Measurements from ENCODE around the gene IGSF10. TPM values are rescaled to one million over a fixed set of nuclear protein-coding genes. Genes with fewer than 3 reads are reported as not detected.

Gene IGSF10
- total and polyA plus RNA-seq, 4 experiments from 2014 or later, result not detected

DNA sequence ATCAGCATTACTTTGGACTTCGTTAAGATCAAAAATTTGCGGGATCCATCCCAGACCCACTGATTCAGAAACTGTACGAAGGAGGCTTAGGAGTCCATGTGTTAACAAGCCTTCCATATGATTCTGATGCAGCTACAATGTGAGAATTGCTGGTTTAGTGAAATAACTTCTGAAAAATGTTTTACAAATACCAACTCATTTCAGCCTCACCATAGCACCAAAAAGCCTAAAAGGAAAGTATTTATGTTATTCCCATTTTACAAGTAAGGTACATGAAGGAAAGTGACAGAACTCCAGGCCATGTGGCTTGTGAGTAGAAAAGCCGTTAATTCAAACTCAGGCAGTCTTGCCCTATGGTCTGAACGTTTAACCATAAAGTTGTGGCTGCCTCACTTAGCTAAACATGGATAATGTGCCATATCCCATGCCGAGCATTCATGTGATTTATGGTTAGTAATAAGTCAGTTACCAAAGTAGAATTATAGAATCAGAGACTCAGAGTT lies 1.5 kb upstream of the IGSF10 start:
- H3K4me3 ChIP-seq (ENCODE audit: low read length in 2 of 2), result no peak overlapping the region
- ChIA-PET CTCF (ENCODE audit: partially characterized antibody) (interaction anchor here (1.0 to 1.2 kb wide), 2 partner anchors 11 to 1062 kb away, joined by 3 read pairs; no protein-coding TSS in a partner anchor), POLR2A (ENCODE audit: partially characterized antibody) (no interaction called here)
- peaks cover 0 to 6% (median 2%) of the 10 kb centered on the region in 4 donors for H3K4me1 Mint-ChIP-seq
- H3K36me3 ChIP-seq (ENCODE audit: insufficient read depth, low read length), result no peaks in the 10 kb centered on the region
- no peaks in the 10 kb centered on the region for H3K9me3 Mint-ChIP-seq
- H3K9me3 ChIP-seq (ENCODE audit: control insufficient read depth in 1 of 2, low read length in 2 of 2), result no peaks in the 10 kb centered on the region
- H3K27ac Mint-ChIP-seq, result no peak overlapping the region
- intact Hi-C loops (cut with micrococcal nuclease), result no loop called here
- no peaks in the 10 kb centered on the region for H3K27me3 ChIP-seq (ENCODE audit: insufficient read depth, low read length)
- no peak overlapping the region for H3K27ac ChIP-seq (ENCODE audit: low read depth, low read length)
- H3K4me3 Mint-ChIP-seq, result no peak overlapping the region
- no peaks in the 10 kb centered on the region for H3K36me3 Mint-ChIP-seq
- DNase-seq, result no peak
- peaks cover 17 to 19% of the 10 kb centered on the region in 2 donors for H3K27me3 Mint-ChIP-seq
- no peaks in the 10 kb centered on the region for H3K4me1 ChIP-seq (ENCODE audit: insufficient read depth, low read length)

DNA sequence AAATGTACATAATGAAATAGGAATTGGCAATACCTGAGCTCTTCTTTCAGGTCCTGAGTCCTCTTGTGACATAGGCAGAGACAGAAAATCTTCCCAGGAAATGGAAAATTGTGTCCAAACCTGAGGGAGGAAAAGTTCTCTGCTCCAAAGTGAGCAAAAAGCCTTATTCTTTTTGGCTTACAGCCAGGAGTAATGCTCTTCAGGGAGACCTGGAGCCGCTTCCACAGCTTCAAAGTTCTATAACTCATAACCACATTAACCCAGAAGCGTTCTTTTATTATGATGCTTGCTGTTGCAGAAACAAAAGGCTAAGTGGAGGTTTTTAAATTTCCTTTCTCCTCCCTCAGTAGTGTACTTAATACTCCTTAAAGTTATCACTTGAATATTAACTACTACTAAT lies 633 bp downstream of the IGSF10 start:
- Mint-ChIP-seq H3K4me1 (peaks cover 0 to 6% (median 2%) of the 10 kb centered on the region in 4 donors), H3K27ac (no peak overlapping the region), H3K27me3 (peaks cover 15 to 17% of the 10 kb centered on the region in 2 donors), H3K36me3 (no peaks in the 10 kb centered on the region), H3K9me3 (no peaks in the 10 kb centered on the region), H3K4me3 (peak overlapping the region in 4 of 8 donors; percentile 27 to 67 (median 54))
- no peak for DNase-seq
- H3K36me3 ChIP-seq (ENCODE audit: insufficient read depth, low read length), result no peaks in the 10 kb centered on the region
- CTCF ChIA-PET (ENCODE audit: partially characterized antibody), result interaction anchor here (0.7 to 1.2 kb wide), 3 partner anchors 8 to 13 kb away, joined by 3 to 5 read pairs (median 3); no protein-coding TSS in a partner anchor
- H3K4me1 ChIP-seq (ENCODE audit: insufficient read depth, low read length), result no peaks in the 10 kb centered on the region
- intact Hi-C loops (cut with micrococcal nuclease), result no loop called here
- H3K27ac ChIP-seq (ENCODE audit: low read depth, low read length), result no peak overlapping the region
- no peaks in the 10 kb centered on the region for H3K27me3 ChIP-seq (ENCODE audit: insufficient read depth, low read length)
- H3K4me3 ChIP-seq (ENCODE audit: low read length in 2 of 2), result no peak overlapping the region
- H3K9me3 ChIP-seq (ENCODE audit: control insufficient read depth in 1 of 2, low read length in 2 of 2), result no peaks in the 10 kb centered on the region
- POLR2A ChIA-PET (ENCODE audit: partially characterized antibody), result no interaction called here

DNA sequence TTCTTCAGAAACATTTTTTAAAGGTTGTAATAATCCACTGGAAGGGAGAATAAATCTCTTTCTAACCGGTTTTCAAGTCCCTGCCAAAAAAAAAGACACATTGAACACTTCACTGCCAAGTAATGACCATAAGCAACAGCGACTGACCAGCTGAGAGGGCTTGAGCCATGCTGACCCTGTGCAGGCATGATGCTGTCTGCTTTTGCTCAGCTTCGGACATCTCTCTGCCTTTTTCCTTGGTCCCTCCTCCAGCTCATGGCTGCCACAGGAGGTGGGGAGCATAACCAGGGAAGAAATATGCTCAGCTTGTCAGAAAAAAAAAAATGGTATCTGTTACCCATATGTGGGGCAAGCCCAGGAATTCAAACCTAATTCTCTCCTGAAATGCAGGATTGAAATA lies 1.5 kb downstream of the IGSF10 start:
- POLR2A ChIA-PET (ENCODE audit: partially characterized antibody), result no interaction called here
- H3K4me3 ChIP-seq (ENCODE audit: low read length in 2 of 2), result no peak overlapping the region
- CTCF ChIA-PET (ENCODE audit: partially characterized antibody), result no interaction called here
- H3K4me3 Mint-ChIP-seq, result no peak overlapping the region
- H3K27ac Mint-ChIP-seq, result no peak overlapping the region
- no peak overlapping the region for H3K27ac ChIP-seq (ENCODE audit: low read depth, low read length)
- no peaks in the 10 kb centered on the region for H3K4me1 ChIP-seq (ENCODE audit: insufficient read depth, low read length)
- H3K9me3 Mint-ChIP-seq, result no peaks in the 10 kb centered on the region
- H3K4me1 Mint-ChIP-seq, result peaks cover 0 to 6% (median 2%) of the 10 kb centered on the region in 4 donors
- H3K27me3 ChIP-seq (ENCODE audit: insufficient read depth, low read length), result no peaks in the 10 kb centered on the region
- H3K36me3 ChIP-seq (ENCODE audit: insufficient read depth, low read length), result no peaks in the 10 kb centered on the region
- H3K27me3 Mint-ChIP-seq, result peaks cover 13 to 17% of the 10 kb centered on the region in 2 donors
- no peaks in the 10 kb centered on the region for H3K9me3 ChIP-seq (ENCODE audit: control insufficient read depth in 1 of 2, low read length in 2 of 2)
- no peak for DNase-seq
- intact Hi-C loops (cut with micrococcal nuclease), result no loop called here
- H3K36me3 Mint-ChIP-seq, result no peaks in the 10 kb centered on the region

DNA sequence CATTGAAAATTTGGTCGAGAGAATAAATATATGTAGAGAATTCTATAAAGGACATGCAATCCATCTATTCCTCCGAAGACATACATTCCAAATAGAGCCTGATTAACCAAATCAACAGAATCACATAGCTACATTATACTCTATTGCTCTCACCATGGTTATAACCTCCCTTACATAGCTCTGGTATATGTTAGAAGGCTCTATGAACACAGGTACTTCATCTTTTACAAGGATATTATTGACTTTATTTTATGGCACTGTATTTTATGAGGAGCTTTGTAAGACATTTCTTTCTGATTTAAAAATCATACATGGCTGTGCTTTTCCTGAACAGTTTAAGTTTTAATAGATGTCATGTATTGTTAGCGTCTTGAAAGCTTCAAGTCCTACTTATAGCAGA lies 4.8 kb downstream of the IGSF10 start:
- no peak overlapping the region for H3K27ac Mint-ChIP-seq
- H3K36me3 Mint-ChIP-seq, result no peaks in the 10 kb centered on the region
- DNase-seq, result no peak
- H3K27me3 ChIP-seq (ENCODE audit: insufficient read depth, low read length), result no peaks in the 10 kb centered on the region
- H3K9me3 Mint-ChIP-seq, result no peaks in the 10 kb centered on the region
- H3K36me3 ChIP-seq (ENCODE audit: insufficient read depth, low read length), result no peaks in the 10 kb centered on the region
- H3K9me3 ChIP-seq (ENCODE audit: control insufficient read depth in 1 of 2, low read length in 2 of 2), result no peaks in the 10 kb centered on the region
- no peak overlapping the region for H3K4me3 ChIP-seq (ENCODE audit: low read length in 2 of 2)
- H3K4me1 Mint-ChIP-seq, result peaks cover 0 to 6% (median 3%) of the 10 kb centered on the region in 4 donors
- H3K4me3 Mint-ChIP-seq, result no peak overlapping the region
- peaks cover 7 to 8% of the 10 kb centered on the region in 2 donors for H3K27me3 Mint-ChIP-seq
- no peak overlapping the region for H3K27ac ChIP-seq (ENCODE audit: low read depth, low read length)
- ChIA-PET POLR2A (ENCODE audit: partially characterized antibody) (no interaction called here), CTCF (ENCODE audit: partially characterized antibody) (interaction anchor here (1.2 to 1.5 kb wide), 3 partner anchors 9 to 12 kb away, joined by 3 to 7 read pairs (median 6); no protein-coding TSS in a partner anchor)
- no peaks in the 10 kb centered on the region for H3K4me1 ChIP-seq (ENCODE audit: insufficient read depth, low read length)
- intact Hi-C loops (cut with micrococcal nuclease), result no loop called here

DNA sequence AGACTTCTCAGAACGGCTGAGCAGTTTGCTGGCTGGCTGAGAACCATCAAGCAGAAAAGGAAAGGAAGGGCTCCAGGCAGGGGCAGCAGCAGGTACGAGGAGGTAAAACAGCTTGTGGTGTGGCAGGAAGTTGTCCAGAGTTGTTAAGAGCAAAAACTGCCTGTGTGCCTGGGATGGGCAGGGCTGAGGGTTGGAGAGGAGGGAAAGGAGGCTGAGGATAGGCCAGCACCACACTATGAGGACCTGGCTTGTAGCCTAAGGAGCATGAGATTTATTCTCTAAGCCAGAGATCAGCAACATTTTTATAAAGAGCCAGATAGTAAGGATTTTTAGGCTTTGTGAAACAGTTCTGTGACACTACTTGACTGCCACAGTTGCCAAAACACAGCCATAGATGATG lies 8.0 kb downstream of the IGSF10 start:
- no peak overlapping the region for H3K27ac Mint-ChIP-seq

DNA sequence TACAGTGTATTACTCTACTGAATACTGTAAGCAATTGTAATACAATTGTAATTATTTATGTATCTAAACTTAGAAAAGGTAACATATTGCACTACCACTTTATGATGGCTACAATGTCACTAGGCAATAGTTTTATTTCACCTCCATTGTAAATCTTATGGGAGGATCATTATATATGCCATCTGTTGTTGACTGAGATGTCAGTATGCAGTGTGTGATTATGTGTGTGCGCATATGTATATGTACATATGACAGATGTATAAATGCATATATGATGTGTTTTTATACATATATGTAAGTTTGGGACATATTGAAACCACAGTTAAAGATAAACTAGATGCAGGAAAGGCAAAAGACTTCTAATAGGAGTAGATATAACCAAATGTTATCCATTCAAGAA lies 8.5 kb downstream of the IGSF10 start:
- H3K27ac Mint-ChIP-seq, result no peak overlapping the region
- no peaks in the 10 kb centered on the region for H3K36me3 Mint-ChIP-seq

More for the DNA sequence above, 8.0 kb downstream of the IGSF10 start:
- Mint-ChIP-seq H3K36me3 (no peaks in the 10 kb centered on the region), H3K27me3 (peaks cover 2 to 13% of the 10 kb centered on the region in 2 donors), H3K9me3 (no peaks in the 10 kb centered on the region), H3K4me1 (peaks cover 0 to 3% (median 0%) of the 10 kb centered on the region in 4 donors), H3K4me3 (no peak overlapping the region)
- Histone ChIP-seq H3K27me3 (ENCODE audit: insufficient read depth, low read length) (no peaks in the 10 kb centered on the region), H3K4me1 (ENCODE audit: insufficient read depth, low read length) (no peaks in the 10 kb centered on the region), H3K27ac (ENCODE audit: low read depth, low read length) (no peak overlapping the region), H3K4me3 (ENCODE audit: low read length in 2 of 2) (no peak overlapping the region), H3K36me3 (ENCODE audit: insufficient read depth, low read length) (no peaks in the 10 kb centered on the region), H3K9me3 (ENCODE audit: control insufficient read depth in 1 of 2, low read length in 2 of 2) (no peaks in the 10 kb centered on the region)
- no peak for DNase-seq
- ChIA-PET CTCF (ENCODE audit: partially characterized antibody) (interaction anchor here (1.2 kb wide), 2 partner anchors 11 to 15 kb away, joined by 3 to 7 read pairs; no protein-coding TSS in a partner anchor), POLR2A (ENCODE audit: partially characterized antibody) (no interaction called here)
- intact Hi-C loops (cut with micrococcal nuclease), result no loop called here

DNA sequence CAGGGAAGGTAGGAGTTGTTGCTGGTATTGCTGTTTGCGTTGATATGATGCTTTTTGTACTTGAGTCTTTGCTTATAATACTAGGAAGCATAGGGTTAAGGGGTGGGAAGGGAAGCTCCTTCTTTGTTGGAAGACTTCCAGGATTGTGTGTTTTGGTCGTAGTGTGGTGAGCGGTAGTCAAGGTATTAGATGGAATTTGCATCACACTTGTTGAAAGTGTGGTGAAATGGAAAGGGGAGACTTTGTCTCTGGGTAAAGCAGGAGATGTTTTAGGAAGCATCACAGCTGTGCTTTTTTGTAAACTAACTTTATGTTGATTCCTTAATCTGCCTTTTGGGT lies 14.9 kb downstream of the IGSF10 start:
- intact Hi-C loops (cut with micrococcal nuclease), result no loop called here
- CTCF ChIA-PET (ENCODE audit: partially characterized antibody), result interaction anchor here (0.9 to 1.1 kb wide), 2 partner anchors 11 to 22 kb away, joined by 3 read pairs; no protein-coding TSS in a partner anchor
- Histone ChIP-seq H3K4me1 (ENCODE audit: insufficient read depth, low read length) (no peaks in the 10 kb centered on the region), H3K27me3 (ENCODE audit: insufficient read depth, low read length) (no peaks in the 10 kb centered on the region), H3K9me3 (ENCODE audit: control insufficient read depth in 1 of 2, low read length in 2 of 2) (no peaks in the 10 kb centered on the region), H3K27ac (ENCODE audit: low read depth, low read length) (no peak overlapping the region), H3K4me3 (ENCODE audit: low read length in 2 of 2) (no peak overlapping the region), H3K36me3 (ENCODE audit: insufficient read depth, low read length) (no peaks in the 10 kb centered on the region)
- no peaks in the 10 kb centered on the region for H3K36me3 Mint-ChIP-seq
- H3K4me3 Mint-ChIP-seq, result no peak overlapping the region
- H3K9me3 Mint-ChIP-seq, result no peaks in the 10 kb centered on the region
- H3K27me3 Mint-ChIP-seq, result peaks cover 6 to 17% of the 10 kb centered on the region in 2 donors
- no peak overlapping the region for H3K27ac Mint-ChIP-seq
- no peak for DNase-seq
- POLR2A ChIA-PET (ENCODE audit: partially characterized antibody), result no interaction called here
- H3K4me1 Mint-ChIP-seq, result no peaks in the 10 kb centered on the region

More for the DNA sequence above, 8.5 kb downstream of the IGSF10 start:
- H3K4me3 Mint-ChIP-seq, result no peak overlapping the region
- Histone ChIP-seq H3K4me1 (ENCODE audit: insufficient read depth, low read length) (no peaks in the 10 kb centered on the region), H3K27me3 (ENCODE audit: insufficient read depth, low read length) (no peaks in the 10 kb centered on the region), H3K36me3 (ENCODE audit: insufficient read depth, low read length) (no peaks in the 10 kb centered on the region), H3K27ac (ENCODE audit: low read depth, low read length) (no peak overlapping the region), H3K4me3 (ENCODE audit: low read length in 2 of 2) (no peak overlapping the region), H3K9me3 (ENCODE audit: control insufficient read depth in 1 of 2, low read length in 2 of 2) (no peaks in the 10 kb centered on the region)
- H3K9me3 Mint-ChIP-seq, result no peaks in the 10 kb centered on the region
- no peak for DNase-seq
- ChIA-PET POLR2A (ENCODE audit: partially characterized antibody) (no interaction called here), CTCF (ENCODE audit: partially characterized antibody) (no interaction called here)
- H3K27me3 Mint-ChIP-seq, result peaks cover 2 to 13% of the 10 kb centered on the region in 2 donors
- H3K4me1 Mint-ChIP-seq, result peaks cover 0 to 3% (median 0%) of the 10 kb centered on the region in 4 donors
- intact Hi-C loops (cut with micrococcal nuclease), result no loop called here

Measured in CD4-positive, alpha-beta memory T cell (primary cell).